WTC11 (cell line): ENCODE results near the gene NRXN3.

Experiments used
- IRF2 ChIP-seq: sonication (generic); formaldehyde crosslinking; IDR thresholded peaks from 2 replicates; pipeline ENCODE4 v1.8.0; 2022; ENCODE audit warnings: low read depth, missing genetic modification reagents, borderline replicate concordance
- NFYB ChIP-seq: sonication (generic); formaldehyde crosslinking; conservative IDR thresholded peaks from 2 replicates; pipeline ENCODE4 v1.8.0; 2022; ENCODE audit warnings: low read depth, missing genetic modification reagents
- TCF7 ChIP-seq: sonication (generic); formaldehyde crosslinking; IDR thresholded peaks from 2 replicates; pipeline ENCODE4 v1.8.0; 2022; ENCODE audit warnings: mild to moderate bottlenecking, low read depth, missing genetic modification reagents, moderate library complexity
- TF ChIP-seq, protein P1 (sequence below): fragments of 200-600 bp; IDR thresholded peaks from 2 replicates; pipeline ENCODE4 v1.8.0; 2022; ENCODE audit warnings: antibody characterized with exemption
- TF ChIP-seq, protein P2 (sequence below): sonication (generic); formaldehyde crosslinking; conservative IDR thresholded peaks from 2 replicates; pipeline ENCODE4 v1.8.1; 2022; ENCODE audit warnings: mild to moderate bottlenecking, missing genetic modification reagents
- TF ChIP-seq, protein P3 (sequence below): sonication (generic); formaldehyde crosslinking; IDR thresholded peaks from 2 replicates; pipeline ENCODE4 v1.8.1; 2022; ENCODE audit warnings: low read depth, missing genetic modification reagents, borderline replicate concordance
- TF ChIP-seq, protein P4 (sequence below): sonication (generic); formaldehyde crosslinking; IDR thresholded peaks from 2 replicates; pipeline ENCODE4 v1.8.1; 2022; ENCODE audit warnings: mild to moderate bottlenecking, moderate library complexity, missing genetic modification reagents

DNA sequence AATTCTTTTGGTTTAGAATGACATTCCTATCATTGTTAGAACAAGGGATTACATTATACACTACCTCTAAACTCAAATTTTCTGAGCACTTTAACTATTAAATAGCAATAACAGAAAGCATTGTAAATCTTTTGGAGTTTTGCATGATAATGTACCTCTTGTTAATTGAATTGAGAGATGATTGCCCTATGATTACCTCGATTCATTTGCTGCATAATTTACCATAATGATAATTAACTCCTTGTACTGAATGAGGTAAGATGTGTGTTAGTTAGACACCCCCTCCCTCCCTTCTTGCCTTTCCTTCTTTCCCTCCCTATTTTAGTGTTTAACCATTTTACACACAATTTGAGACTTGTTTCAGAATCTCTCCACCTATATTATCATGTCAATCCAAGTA is 1572.0 kb downstream of the NRXN3 start:
- TF ChIP-seq, protein P1, sequence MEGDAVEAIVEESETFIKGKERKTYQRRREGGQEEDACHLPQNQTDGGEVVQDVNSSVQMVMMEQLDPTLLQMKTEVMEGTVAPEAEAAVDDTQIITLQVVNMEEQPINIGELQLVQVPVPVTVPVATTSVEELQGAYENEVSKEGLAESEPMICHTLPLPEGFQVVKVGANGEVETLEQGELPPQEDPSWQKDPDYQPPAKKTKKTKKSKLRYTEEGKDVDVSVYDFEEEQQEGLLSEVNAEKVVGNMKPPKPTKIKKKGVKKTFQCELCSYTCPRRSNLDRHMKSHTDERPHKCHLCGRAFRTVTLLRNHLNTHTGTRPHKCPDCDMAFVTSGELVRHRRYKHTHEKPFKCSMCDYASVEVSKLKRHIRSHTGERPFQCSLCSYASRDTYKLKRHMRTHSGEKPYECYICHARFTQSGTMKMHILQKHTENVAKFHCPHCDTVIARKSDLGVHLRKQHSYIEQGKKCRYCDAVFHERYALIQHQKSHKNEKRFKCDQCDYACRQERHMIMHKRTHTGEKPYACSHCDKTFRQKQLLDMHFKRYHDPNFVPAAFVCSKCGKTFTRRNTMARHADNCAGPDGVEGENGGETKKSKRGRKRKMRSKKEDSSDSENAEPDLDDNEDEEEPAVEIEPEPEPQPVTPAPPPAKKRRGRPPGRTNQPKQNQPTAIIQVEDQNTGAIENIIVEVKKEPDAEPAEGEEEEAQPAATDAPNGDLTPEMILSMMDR, result no peak
- no peak for TF ChIP-seq TCF7 (CRISPR knock-in tag)
- TF ChIP-seq IRF2 (CRISPR knock-in tag), result no peak
- TF ChIP-seq, protein P2, sequence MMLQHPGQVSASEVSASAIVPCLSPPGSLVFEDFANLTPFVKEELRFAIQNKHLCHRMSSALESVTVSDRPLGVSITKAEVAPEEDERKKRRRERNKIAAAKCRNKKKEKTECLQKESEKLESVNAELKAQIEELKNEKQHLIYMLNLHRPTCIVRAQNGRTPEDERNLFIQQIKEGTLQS (CRISPR knock-in tag), result no peak
- TF ChIP-seq NFYB (CRISPR knock-in tag), result no peak
- TF ChIP-seq, protein P3, sequence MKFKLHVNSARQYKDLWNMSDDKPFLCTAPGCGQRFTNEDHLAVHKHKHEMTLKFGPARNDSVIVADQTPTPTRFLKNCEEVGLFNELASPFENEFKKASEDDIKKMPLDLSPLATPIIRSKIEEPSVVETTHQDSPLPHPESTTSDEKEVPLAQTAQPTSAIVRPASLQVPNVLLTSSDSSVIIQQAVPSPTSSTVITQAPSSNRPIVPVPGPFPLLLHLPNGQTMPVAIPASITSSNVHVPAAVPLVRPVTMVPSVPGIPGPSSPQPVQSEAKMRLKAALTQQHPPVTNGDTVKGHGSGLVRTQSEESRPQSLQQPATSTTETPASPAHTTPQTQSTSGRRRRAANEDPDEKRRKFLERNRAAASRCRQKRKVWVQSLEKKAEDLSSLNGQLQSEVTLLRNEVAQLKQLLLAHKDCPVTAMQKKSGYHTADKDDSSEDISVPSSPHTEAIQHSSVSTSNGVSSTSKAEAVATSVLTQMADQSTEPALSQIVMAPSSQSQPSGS (CRISPR knock-in tag), result no peak
- TF ChIP-seq, protein P4, sequence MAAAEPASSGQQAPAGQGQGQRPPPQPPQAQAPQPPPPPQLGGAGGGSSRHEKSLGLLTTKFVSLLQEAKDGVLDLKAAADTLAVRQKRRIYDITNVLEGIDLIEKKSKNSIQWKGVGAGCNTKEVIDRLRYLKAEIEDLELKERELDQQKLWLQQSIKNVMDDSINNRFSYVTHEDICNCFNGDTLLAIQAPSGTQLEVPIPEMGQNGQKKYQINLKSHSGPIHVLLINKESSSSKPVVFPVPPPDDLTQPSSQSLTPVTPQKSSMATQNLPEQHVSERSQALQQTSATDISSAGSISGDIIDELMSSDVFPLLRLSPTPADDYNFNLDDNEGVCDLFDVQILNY (CRISPR knock-in tag), result no peak
